Measurements from ENCODE around the gene PCDHGA7.
"Not testable (repeated sequence)": the region's sequence is repeated elsewhere in the genome, so short reads cannot be mapped to it uniquely, and the experiment has no call there.

PCDHGA7 gene

DNA sequence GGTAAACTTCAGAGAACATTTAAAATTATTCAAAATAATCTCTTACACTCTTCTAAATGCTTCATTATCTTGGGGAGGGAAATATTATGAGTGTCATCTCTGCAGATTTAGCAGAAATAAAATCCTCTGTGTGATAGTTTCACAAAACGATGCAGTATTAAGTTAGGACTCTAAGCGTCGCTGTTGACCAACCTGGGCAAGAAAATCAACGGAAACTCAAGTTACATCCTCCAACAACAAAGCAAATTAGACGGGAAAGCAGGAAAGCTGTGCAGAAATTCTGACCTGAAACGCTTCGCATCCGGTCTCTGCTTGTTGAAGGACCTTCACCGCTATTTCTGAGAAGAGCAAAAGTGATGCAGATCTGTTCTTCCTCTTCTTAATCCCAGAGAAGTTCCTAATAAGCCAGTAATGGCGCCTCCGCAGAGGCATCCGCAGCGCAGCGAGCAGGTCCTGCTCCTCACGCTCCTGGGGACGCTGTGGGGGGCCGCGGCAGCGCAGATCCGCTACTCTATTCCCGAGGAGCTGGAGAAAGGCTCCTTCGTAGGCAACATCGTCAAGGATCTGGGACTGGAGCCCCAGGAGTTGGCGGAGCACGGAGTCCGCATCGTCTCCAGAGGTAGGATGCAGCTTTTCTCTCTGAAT, 8.7 kb upstream of the PCDHGA7 start, which contains the start of gene PCDHGA6:
Gene PCDHGA6 (plus strand): TSS at position 219 of the 645 bp plus-strand sequence. CDS start 193 bp downstream, at position 412.
- Histone ChIP-seq H3K36me3 (no peaks in the 10 kb centered on the region), H3K9me3 (ENCODE audit: severe bottlenecking) (peaks cover 30% of the 10 kb centered on the region), H3K27ac (no peak within 1 kb of the TSS), H3K4me3 (ENCODE audit: low read depth, low read length) (no peak within 1 kb of the TSS), H3K27me3 (ENCODE audit: insufficient read depth, low read depth, severe bottlenecking) (no peaks in the 10 kb centered on the region)
- no peak for DNase-seq
- TF ChIP-seq, protein P1, sequence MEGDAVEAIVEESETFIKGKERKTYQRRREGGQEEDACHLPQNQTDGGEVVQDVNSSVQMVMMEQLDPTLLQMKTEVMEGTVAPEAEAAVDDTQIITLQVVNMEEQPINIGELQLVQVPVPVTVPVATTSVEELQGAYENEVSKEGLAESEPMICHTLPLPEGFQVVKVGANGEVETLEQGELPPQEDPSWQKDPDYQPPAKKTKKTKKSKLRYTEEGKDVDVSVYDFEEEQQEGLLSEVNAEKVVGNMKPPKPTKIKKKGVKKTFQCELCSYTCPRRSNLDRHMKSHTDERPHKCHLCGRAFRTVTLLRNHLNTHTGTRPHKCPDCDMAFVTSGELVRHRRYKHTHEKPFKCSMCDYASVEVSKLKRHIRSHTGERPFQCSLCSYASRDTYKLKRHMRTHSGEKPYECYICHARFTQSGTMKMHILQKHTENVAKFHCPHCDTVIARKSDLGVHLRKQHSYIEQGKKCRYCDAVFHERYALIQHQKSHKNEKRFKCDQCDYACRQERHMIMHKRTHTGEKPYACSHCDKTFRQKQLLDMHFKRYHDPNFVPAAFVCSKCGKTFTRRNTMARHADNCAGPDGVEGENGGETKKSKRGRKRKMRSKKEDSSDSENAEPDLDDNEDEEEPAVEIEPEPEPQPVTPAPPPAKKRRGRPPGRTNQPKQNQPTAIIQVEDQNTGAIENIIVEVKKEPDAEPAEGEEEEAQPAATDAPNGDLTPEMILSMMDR (IDR thresholded peaks at IDR 0.05; ENCODE audit: low read depth, low read length), result no peak

DNA sequence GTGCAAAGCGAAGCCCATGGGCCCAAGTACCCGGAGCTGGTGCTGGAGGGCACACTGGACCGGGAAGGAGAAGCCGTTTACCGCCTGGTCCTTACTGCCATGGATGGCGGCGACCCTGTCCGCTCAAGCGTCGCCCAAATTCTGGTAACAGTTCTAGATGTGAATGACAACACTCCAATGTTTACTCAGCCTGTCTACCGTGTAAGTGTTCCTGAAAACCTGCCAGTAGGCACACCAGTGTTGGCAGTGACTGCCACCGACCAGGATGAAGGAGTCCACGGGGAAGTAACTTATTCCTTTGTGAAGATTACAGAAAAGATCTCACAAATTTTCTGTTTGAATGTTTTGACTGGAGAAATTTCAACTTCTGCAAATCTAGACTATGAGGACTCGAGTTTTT, 7.9 kb upstream of the PCDHGA7 start:
- Histone ChIP-seq H3K27me3 (ENCODE audit: insufficient read depth, low read depth, severe bottlenecking) (no peaks in the 10 kb centered on the region), H3K9me3 (ENCODE audit: severe bottlenecking) (peaks cover 30% of the 10 kb centered on the region), H3K36me3 (no peaks in the 10 kb centered on the region), H3K4me3 (ENCODE audit: low read depth, low read length) (no peak overlapping the region), H3K27ac (no peak overlapping the region)
- TF ChIP-seq, protein P1 (IDR thresholded peaks at IDR 0.05; ENCODE audit: low read depth, low read length), result no peak
- DNase-seq, result no peak

DNA sequence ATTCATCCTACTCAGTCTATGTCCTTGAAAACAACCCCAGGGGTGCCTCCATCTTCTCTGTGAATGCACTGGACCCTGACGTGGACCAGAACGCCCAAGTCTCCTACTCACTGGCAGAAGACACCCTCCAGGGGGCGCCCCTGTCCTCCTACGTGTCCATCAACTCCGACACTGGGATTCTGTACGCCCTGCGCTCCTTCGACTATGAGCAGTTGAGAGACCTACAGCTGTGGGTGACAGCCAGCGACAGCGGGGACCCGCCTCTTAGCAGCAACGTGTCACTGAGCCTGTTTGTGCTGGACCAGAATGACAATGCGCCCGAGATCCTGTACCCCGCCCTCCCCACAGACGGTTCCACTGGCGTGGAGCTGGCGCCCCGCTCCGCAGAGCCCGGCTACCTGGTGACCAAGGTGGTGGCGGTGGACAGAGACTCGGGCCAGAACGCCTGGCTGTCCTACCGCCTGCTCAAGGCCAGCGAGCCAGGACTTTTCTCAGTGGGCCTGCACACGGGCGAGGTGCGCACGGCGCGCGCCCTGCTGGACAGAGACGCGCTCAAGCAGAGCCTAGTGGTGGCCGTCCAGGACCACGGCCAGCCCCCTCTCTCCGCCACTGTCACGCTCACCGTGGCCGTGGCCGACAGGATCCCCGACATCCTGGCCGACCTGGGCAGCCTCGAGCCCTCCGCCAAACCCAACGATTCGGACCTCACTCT, 6.9 kb upstream of the PCDHGA7 start:
- peaks cover 29% of the 10 kb centered on the region for H3K9me3 ChIP-seq (ENCODE audit: severe bottlenecking)
- not testable (repeated sequence) for DNase-seq

GRCh38 chr5:141383345-141383744, 803 bp downstream of the PCDHGA7 start:
- Histone ChIP-seq H3K4me3 (ENCODE audit: low read depth, low read length) (no peak overlapping the region), H3K36me3 (no peaks in the 10 kb centered on the region), H3K27ac (no peak overlapping the region), H3K27me3 (ENCODE audit: insufficient read depth, low read depth, severe bottlenecking) (no peaks in the 10 kb centered on the region), H3K9me3 (ENCODE audit: severe bottlenecking) (peaks cover 13% of the 10 kb centered on the region)
- DNase-seq, result no peak
- TF ChIP-seq, protein P1 (IDR thresholded peaks at IDR 0.05; ENCODE audit: low read depth, low read length), result no peak

More for the DNA sequence above, 6.9 kb upstream of the PCDHGA7 start:
- not testable (repeated sequence) for H3K36me3 ChIP-seq; H3K27ac ChIP-seq; H3K4me3 ChIP-seq (ENCODE audit: low read depth, low read length); H3K27me3 ChIP-seq (ENCODE audit: insufficient read depth, low read depth, severe bottlenecking)

DNA sequence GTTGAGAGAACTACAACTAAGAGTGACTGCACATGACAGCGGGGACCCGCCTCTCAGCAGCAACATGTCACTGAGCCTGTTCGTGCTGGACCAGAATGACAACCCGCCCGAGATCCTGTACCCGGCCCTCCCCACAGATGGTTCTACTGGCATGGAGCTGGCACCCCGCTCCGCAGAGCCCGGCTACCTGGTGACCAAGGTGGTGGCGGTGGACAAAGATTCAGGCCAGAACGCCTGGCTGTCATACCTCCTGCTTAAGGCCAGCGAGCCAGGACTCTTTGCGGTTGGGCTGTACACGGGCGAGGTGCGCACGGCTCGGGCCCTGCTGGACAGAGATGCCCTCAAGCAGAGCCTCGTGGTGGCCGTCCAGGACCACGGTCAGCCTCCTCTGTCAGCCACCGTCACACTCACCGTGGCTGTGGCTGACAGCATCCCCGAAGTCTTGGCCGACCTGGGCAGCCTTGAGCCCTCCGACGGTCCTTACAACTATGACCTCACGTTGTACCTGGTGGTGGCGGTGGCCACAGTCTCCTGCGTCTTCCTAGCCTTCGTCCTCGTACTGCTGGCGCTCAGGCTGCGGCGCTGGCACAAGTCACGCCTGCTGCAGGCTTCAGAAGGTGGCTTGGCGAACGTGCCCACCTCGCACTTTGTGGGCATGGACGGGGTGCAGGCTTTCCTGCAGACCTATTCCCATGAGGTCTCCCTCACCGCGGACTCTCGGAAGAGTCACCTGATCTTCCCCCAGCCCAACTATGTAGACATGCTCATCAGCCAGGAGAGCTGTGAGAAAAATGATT, 2.1 kb downstream of the PCDHGA7 start:
- no peak overlapping the region for H3K27ac ChIP-seq
- peaks cover 13% of the 10 kb centered on the region for H3K9me3 ChIP-seq (ENCODE audit: severe bottlenecking)
- H3K27me3 ChIP-seq (ENCODE audit: insufficient read depth, low read depth, severe bottlenecking), result no peaks in the 10 kb centered on the region
- no peak overlapping the region for H3K4me3 ChIP-seq (ENCODE audit: low read depth, low read length)
- no peak for DNase-seq
- TF ChIP-seq, protein P1 (IDR thresholded peaks at IDR 0.05; ENCODE audit: low read depth, low read length), result no peak
- no peaks in the 10 kb centered on the region for H3K36me3 ChIP-seq

GRCh38 chr5:141387557-141388311, 5.2 kb downstream of the PCDHGA7 start, which contains the start of gene PCDHGB4:
Gene PCDHGB4 (plus strand): TSS chr5:141387698. CDS start chr5:141387885, 187 bp downstream.
- peaks cover 11% of the 10 kb centered on the region for H3K9me3 ChIP-seq (ENCODE audit: severe bottlenecking)
- H3K27me3 ChIP-seq (ENCODE audit: insufficient read depth, low read depth, severe bottlenecking); H3K36me3 ChIP-seq; H3K4me3 ChIP-seq (ENCODE audit: low read depth, low read length); DNase-seq; H3K27ac ChIP-seq: not testable (repeated sequence)
